Activated CD4-positive, CD25-positive, alpha-beta regulatory T cell treated with anti-CD3 and anti-CD28 coated beads, Interleukin-2, amount 50 U/mL, for 72 hours (primary cell): ENCODE measurements around the gene IDH3G.

Experiments used
- DNase-seq: peaks from one replicate; pipeline ENCODE4 v3.0.0; 2021

The IDH3G gene

GRCh38 chrX:153814591-153815315, 20.6 kb upstream of the IDH3G start:
- DNase-seq: no peak

- no peak for DNase-seq
Observed at GRCh38 chrX:153813161-153813560, 19.0 kb upstream of the IDH3G start.

DNA sequence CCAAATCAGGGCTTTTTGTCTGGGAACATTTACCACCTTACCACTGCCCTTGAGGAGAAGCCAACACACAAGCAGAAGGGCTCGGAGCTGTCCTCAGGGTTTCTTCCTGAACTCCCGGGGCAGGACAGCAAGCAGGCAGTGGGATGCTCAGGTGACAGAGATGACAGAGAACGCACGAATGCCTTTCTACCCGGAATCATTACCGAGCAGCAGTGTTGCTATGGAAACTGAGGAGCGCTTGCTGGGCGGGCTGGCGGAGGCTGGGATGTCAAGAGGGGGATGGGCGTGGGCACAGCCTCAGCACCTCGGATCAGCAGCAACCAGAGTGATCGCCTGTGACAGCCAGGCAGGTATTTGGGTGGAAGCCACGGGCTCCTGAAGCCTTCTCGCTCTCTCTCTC, 18.0 kb upstream of the IDH3G start:
- no peak for DNase-seq

- no peak for DNase-seq
Observed at GRCh38 chrX:153807976-153808375, 13.8 kb upstream of the IDH3G start.

DNA sequence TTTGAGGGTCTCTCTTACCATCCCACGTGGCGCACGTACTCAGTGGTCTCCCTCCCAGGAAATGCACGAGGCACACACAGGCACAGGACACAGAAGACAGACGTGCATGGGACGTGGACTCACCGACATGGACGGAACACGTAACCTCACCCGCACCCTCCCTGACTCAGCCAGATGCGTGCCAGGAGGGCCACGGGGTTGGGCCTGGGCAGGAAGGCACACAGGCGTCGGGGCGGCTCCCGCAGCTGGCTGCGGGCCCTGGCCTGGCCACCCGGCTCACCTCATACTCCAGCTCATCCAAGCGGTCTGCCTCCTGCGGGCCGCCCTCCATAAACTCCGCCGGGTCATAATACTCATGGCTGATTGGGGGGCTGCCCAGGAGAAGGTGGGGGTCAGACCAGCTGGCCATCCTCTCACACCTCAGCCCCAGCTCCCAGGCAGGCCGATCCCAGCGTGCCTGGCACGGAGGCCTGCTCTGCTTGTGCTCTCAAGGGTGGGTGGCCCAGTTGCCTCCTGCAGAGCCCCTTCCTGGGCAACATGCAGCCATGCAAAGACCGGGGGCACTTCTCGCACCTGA, 12.9 kb upstream of the IDH3G start:
- no peak for DNase-seq

DNA sequence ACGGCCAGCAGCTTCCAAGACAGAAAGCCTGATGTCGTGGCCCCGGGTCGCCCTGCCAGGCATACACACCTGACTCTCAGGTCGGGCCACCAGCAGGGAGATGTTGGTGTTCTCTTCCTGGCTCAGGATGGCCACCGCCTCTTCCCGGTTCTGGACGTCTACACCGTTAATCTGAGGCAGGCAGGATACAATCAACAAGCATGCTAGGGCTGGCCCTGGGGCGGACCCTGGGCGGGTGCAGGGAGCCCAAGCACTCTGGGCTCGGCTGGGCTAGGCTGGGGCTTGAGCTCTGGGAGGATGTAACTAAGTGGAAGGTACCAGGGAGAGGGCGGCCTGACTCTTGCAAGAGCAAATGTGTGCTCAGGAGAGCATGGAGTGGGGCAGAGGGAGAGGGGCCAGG, 11.3 kb upstream of the IDH3G start:
- no peak for DNase-seq

DNA sequence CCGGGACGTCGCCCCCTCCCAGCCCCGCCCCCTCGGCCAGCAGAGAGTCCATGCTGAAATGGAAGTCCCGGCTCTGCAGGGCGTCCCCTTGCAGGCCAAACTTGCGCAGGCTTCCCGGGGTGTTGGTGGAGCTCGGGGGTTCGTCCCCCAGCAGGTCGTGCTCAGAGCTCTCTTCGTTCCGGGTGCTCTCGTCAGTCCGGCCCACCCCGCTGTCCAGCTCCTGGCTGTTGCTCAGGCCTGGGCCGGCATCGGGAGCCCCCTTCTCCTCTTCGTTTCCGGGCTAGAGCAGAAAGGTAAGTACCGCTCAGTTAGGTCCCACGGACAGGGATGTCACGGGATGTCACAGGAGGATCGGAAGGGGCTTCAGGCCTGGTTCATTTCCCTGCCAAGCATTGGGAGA, 10.4 kb upstream of the IDH3G start:
- no peak for DNase-seq

GRCh38 chrX:153804100-153804595, 10.0 kb upstream of the IDH3G start:
- DNase-seq: no peak

- DNase-seq: no peak
Observed at GRCh38 chrX:153803211-153804099, 9.3 kb upstream of the IDH3G start.

GRCh38 chrX:153802513-153803045, 8.4 kb upstream of the IDH3G start:
- DNase-seq: no peak

GRCh38 chrX:153801669-153802068, 7.5 kb upstream of the IDH3G start:
- DNase-seq: no peak

GRCh38 chrX:153800746-153801145, 6.6 kb upstream of the IDH3G start:
- DNase-seq: no peak

- DNase-seq: no peak
Observed at GRCh38 chrX:153800177-153800722, 6.1 kb upstream of the IDH3G start.

GRCh38 chrX:153799326-153799725, 5.2 kb upstream of the IDH3G start:
- no peak for DNase-seq

- DNase-seq: no peak
Observed at GRCh38 chrX:153797415-153798015, 3.3 kb upstream of the IDH3G start.

DNA sequence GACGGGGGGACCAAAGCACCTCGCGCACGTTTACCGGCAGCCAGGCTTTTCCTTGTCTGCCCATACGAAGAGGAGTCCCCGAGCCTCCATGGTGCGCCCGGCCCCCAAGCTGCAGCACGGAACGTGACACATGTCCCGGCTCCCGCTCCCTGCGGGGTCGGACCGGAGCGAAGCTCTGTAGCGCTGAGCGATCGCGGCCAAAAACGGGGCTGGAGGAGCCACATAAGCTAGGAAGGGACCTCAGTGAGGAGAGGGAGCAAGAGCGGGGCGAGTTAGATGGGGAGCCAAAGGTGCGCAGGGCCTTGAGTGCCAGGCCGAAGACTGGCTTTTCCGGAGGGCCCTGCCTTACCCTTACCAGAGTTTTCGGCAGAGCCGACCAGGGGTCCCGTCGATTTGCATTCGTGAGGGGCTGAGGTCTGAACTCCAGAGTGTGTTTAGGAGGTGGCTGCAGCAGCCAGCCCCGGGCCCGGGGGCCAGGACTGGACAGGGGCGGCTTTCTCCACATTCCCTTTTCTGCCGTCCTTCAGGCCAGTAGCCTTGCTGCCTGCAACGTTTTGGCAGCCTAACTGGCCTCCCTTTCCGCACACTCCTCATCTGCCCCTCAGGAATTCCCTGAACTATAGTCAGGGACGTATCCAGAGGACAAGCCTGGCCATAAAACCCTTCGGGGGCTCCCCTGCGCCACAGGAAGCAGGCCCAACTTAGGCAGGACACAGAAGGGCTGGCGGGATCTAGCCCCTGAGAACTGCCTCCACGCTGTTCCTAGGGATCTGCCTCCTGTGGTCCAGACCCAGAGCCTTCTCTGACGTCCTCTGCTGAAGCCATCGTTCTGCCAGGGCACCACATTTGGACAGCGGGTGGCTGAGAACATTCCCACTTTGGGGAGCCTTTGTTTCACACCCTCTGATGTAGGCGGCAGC, 982 bp upstream of the IDH3G start:
- DNase-seq: peak; percentile 37

DNA sequence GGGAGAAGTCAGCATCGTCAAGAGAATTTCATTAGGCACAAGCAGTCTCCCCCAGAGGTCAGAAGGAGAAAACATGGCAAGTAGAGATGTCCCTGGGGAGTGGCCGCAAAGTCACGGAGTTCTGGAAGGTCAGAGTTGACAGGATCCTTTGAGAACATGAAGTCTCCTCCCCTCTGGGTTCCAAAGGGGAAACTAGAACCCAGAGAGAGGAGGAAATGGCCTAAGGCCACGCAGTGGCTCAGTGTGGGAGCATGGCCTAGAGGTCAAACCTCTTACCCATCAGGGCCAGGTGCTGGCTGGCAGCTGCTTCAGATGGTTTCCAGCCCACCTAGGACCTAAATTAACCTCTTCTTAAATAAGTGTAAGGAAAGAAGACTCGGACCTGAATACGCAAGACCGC, 884 bp downstream of the IDH3G start:
- DNase-seq: no peak

DNA sequence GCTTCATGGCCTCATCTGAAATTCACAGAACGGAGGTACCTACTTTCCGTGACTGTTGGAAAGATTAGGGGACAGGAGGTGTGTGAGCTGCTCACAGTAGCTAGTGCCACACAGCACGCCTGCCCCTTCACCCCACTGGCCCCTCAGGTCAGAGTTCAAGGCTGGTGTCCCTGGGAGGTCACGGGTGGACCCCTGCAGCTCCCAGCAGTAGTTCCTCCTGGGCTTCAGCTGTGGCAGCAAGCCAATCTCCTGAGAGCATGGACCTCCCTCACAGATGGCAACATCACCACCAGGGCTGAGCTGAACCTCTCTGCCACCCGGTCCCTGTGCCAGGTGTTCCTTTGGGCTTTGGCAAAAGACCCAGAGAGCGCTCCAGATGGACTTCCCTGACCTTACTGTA, 1.8 kb downstream of the IDH3G start:
- DNase-seq: no peak

- no peak for DNase-seq
Observed at GRCh38 chrX:153791104-153791852, 2.9 kb downstream of the IDH3G start.

GRCh38 chrX:153789654-153790053, 4.5 kb downstream of the IDH3G start:
- DNase-seq: no peak

DNA sequence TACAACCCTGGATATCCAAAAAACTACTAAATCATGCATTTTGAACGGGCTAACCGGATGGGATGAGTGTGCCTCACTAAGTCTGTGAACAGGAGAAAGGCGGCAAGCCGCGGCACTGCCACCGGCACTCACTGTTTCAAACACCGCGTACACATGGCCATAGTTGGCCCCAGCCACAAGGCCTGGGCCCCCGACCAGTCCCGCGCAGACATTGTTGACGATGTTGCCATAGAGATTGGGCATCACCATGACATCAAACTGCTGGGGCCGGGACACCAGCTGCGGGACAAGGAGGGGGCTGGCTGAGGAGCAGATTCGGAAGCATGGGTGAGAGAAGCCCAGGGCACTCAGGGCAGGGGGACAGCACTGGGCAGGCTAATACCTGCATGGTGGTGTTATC, 7.5 kb downstream of the IDH3G start:
- DNase-seq: no peak
